A549 treated with CpdA at 1 μM for 4 hours (cell line): ENCODE data around the gene MTHFD2. TPM values are rescaled to one million over a fixed set of nuclear protein-coding genes. Genes with fewer than 3 reads are reported as not detected.

Experiments used
- total RNA-seq: library from RNA; stranded (reverse); fragments of 200-300 nt; extraction: Qiagen RNA extraction; gene quantifications from 5 replicates; pipeline ENCODE4 v1.2.3, GENCODE V29; 2022; ENCODE audit warnings: low read depth

Gene MTHFD2
- 150 to 175 TPM (median 172 TPM) in 5 replicates for total RNA-seq

GRCh38 chr2:74198461-74199274 lies at the start of gene MTHFD2:
MTHFD2 (plus strand) TSS chr2:74198615; CDS start chr2:74198642, 27 bp downstream.

GRCh38 chr2:74178211-74179062 lies 20.0 kb upstream of the MTHFD2 start, which contains the start of gene MOB1A:
MOB1A (minus strand) TSS chr2:74178879; CDS start chr2:74178674, 205 bp downstream.

Other genes with a start within 250 kb of the MTHFD2 start
- 6.0 to 7.6 TPM (median 6.6 TPM) in 5 replicates for gene TET3, start 213.7 kb upstream of the MTHFD2 start, total RNA-seq
- gene BOLA3, start 50.7 kb upstream of the MTHFD2 start, total RNA-seq = 125 to 154 TPM (median 128 TPM) in 5 replicates
- gene MOB1A, start 19.7 kb upstream of the MTHFD2 start, total RNA-seq = 76.2 to 90.9 TPM (median 82.6 TPM) in 5 replicates
- 0.14 to 0.40 TPM (median 0.21 TPM) in 5 replicates for gene SLC4A5, start 144.8 kb downstream of the MTHFD2 start, total RNA-seq
- 101 to 149 TPM (median 140 TPM) in 5 replicates for gene DCTN1, start 181.7 kb downstream of the MTHFD2 start, total RNA-seq
- 2.8 to 4.7 TPM (median 3.5 TPM) in 5 replicates for gene C2orf81, start 223.0 kb downstream of the MTHFD2 start, total RNA-seq
- gene WDR54, start 223.1 kb downstream of the MTHFD2 start, total RNA-seq = 72.5 to 92.0 TPM (median 82.3 TPM) in 5 replicates
- gene RTKN, start 243.3 kb downstream of the MTHFD2 start, total RNA-seq = 19.2 to 26.3 TPM (median 21.2 TPM) in 5 replicates